HepG2 (cell line): ENCODE results near the gene RBP4. TPM values are rescaled to one million over a fixed set of nuclear protein-coding genes. Genes with fewer than 3 reads are reported as not detected.

Experiments used
- ATF4 ChIP-seq, 2 experiments: fragments of 450-650 bp in 1 of 2; sonication (generic) in 1 of 2; formaldehyde crosslinking; IDR thresholded peaks; 2 replicates each; pipeline versions ENCODE4 v1.5.0 to v1.8.0; 2020 to 2022; ENCODE audit warnings: mild to moderate bottlenecking in 1 of 2, missing genetic modification reagents in 1 of 2
- DNMT3B ChIP-seq: conservative IDR thresholded peaks from 2 replicates; pipeline ENCODE4 v1.6.1; 2016; ENCODE audit warnings: missing biosample characterization, control low read depth
- ELF4 ChIP-seq: sonication (generic); formaldehyde crosslinking; IDR thresholded peaks from 2 replicates; pipeline ENCODE4 v1.5.0; 2020; ENCODE audit warnings: missing genetic modification reagents, mild to moderate bottlenecking, moderate library complexity, borderline replicate concordance
- FOXA3 ChIP-seq: IDR thresholded peaks from 2 replicates; pipeline ENCODE4 v1.6.1; 2016; ENCODE audit warnings: missing genetic modification reagents, missing compliant biosample characterization
- GABPB1 ChIP-seq: IDR thresholded peaks from 2 replicates; pipeline ENCODE4 v1.6.1; 2016; ENCODE audit warnings: mild to moderate bottlenecking, missing genetic modification reagents, moderate library complexity, missing compliant biosample characterization
- KLF11 ChIP-seq: IDR thresholded peaks from 2 replicates; pipeline ENCODE4 v1.6.1; 2016; ENCODE audit warnings: missing compliant biosample characterization
- MAX ChIP-seq: IDR thresholded peaks from 2 replicates; pipeline ENCODE4 v1.6.1; 2012; ENCODE audit warnings: inconsistent platforms
- MED1 ChIP-seq: sonication (generic); formaldehyde crosslinking; IDR thresholded peaks from 2 replicates; pipeline ENCODE4 v1.4.0; 2020; ENCODE audit warnings: missing genetic modification reagents
- MIER2 ChIP-seq: IDR thresholded peaks from 2 replicates; pipeline ENCODE4 v1.6.1; 2016; ENCODE audit warnings: missing biosample characterization, missing genetic modification reagents
- NR2F2 ChIP-seq: IDR thresholded peaks from 2 replicates; pipeline ENCODE4 v1.6.1; 2012; ENCODE audit warnings: low read depth, inconsistent platforms, borderline replicate concordance
- PTBP1 ChIP-seq: fragments of 200-400 bp; formaldehyde crosslinking; IDR thresholded peaks from 2 replicates; pipeline ENCODE4 v1.6.1; 2018; ENCODE audit warnings: low read length, low read depth; ENCODE audit not compliant: poor library complexity, severe bottlenecking
- REXO4 ChIP-seq: sonication (generic); formaldehyde crosslinking; IDR thresholded peaks from 2 replicates; pipeline ENCODE4 v1.8.0; 2022; ENCODE audit warnings: missing genetic modification reagents, mild to moderate bottlenecking, borderline replicate concordance
- SMYD3 ChIP-seq: sonication (generic); formaldehyde crosslinking; IDR thresholded peaks from 2 replicates; pipeline ENCODE4 v1.8.1; 2023; ENCODE audit warnings: mild to moderate bottlenecking, missing genetic modification reagents
- TRIM24 ChIP-seq: sonication (generic); formaldehyde crosslinking; IDR thresholded peaks from 2 replicates; pipeline ENCODE4 v1.8.0; 2022; ENCODE audit warnings: mild to moderate bottlenecking, missing genetic modification reagents
- ZBTB26 ChIP-seq: IDR thresholded peaks from 2 replicates; pipeline ENCODE4 v1.6.1; 2016; ENCODE audit warnings: missing compliant biosample characterization, missing genetic modification reagents, borderline replicate concordance
- ZBTB7B ChIP-seq: sonication (generic); formaldehyde crosslinking; IDR thresholded peaks from 2 replicates; pipeline ENCODE4 v1.4.0; 2020; ENCODE audit warnings: missing genetic modification reagents
- ZMAT5 ChIP-seq: sonication (generic); formaldehyde crosslinking; IDR thresholded peaks from 2 replicates; pipeline ENCODE4 v1.5.0; 2020; ENCODE audit warnings: mild to moderate bottlenecking, low read depth, missing genetic modification reagents, borderline replicate concordance
- ZNF207 ChIP-seq: fragments of 450-650 bp; IDR thresholded peaks from 2 replicates; pipeline ENCODE4 v1.6.1; 2016; ENCODE audit warnings: antibody characterized with exemption, borderline replicate concordance
- ZNF230 ChIP-seq: sonication (generic); formaldehyde crosslinking; IDR thresholded peaks from 2 replicates; pipeline ENCODE4 v1.4.0; 2020; ENCODE audit warnings: mild to moderate bottlenecking, missing genetic modification reagents
- ZNF430 ChIP-seq: sonication (generic); formaldehyde crosslinking; IDR thresholded peaks from 2 replicates; pipeline ENCODE4 v1.9.0; 2021; ENCODE audit warnings: mild to moderate bottlenecking, missing genetic modification reagents
- ZNF503 ChIP-seq: sonication (generic); formaldehyde crosslinking; IDR thresholded peaks from 2 replicates; pipeline ENCODE4 v1.4.0; 2020; ENCODE audit warnings: missing genetic modification reagents
- ZNF569 ChIP-seq: sonication (generic); formaldehyde crosslinking; IDR thresholded peaks from 2 replicates; pipeline ENCODE4 v1.5.0; 2020; ENCODE audit warnings: mild to moderate bottlenecking, missing genetic modification reagents, moderate library complexity, borderline replicate concordance
- ZNF660 ChIP-seq: sonication (generic); formaldehyde crosslinking; IDR thresholded peaks from 2 replicates; pipeline ENCODE4 v1.5.1; 2020; ENCODE audit warnings: mild to moderate bottlenecking, low read depth, missing genetic modification reagents, borderline replicate concordance
- ZNF691 ChIP-seq: sonication (generic); formaldehyde crosslinking; IDR thresholded peaks from 2 replicates; pipeline ENCODE4 v1.4.0; 2020; ENCODE audit warnings: missing genetic modification reagents, low read depth, mild to moderate bottlenecking, borderline replicate concordance
- ZNF777 ChIP-seq: sonication (generic); formaldehyde crosslinking; IDR thresholded peaks from 2 replicates; pipeline ENCODE4 v1.4.0; 2020; ENCODE audit warnings: missing genetic modification reagents
- ZNF780A ChIP-seq: sonication (generic); formaldehyde crosslinking; IDR thresholded peaks from 2 replicates; pipeline ENCODE4 v1.8.0; 2022; ENCODE audit warnings: mild to moderate bottlenecking, missing genetic modification reagents, moderate library complexity
- ZNF781 ChIP-seq: sonication (generic); formaldehyde crosslinking; IDR thresholded peaks from 2 replicates; pipeline ENCODE4 v1.5.1; 2020; ENCODE audit warnings: borderline replicate concordance, mild to moderate bottlenecking, missing genetic modification reagents; ENCODE audit errors: not compliant biosample characterization
- polyA plus RNA-seq, 8 experiments: library from polyadenylated mRNA; depleted of rRNA in 3 of 8; stranded (reverse) in 7 of 8; unstranded in 1 of 8; fragments of >200 nt; fragmentation: Illumina TruSeq in 4 of 8; extraction: Trizol in 4 of 8; gene quantifications; 2 replicates each; pipeline versions ENCODE4 v1.2.1 to v1.2.3, GENCODE V29; 2011 to 2016; ENCODE audit warnings: low read depth in 4 of 8, missing spikeins in 1 of 8, mixed read lengths in 1 of 8; ENCODE audit not compliant: insufficient read depth in 1 of 8
- total RNA-seq, 5 experiments: library from RNA; depleted of rRNA; stranded (reverse); fragments of >200 nt; fragmentation: Illumina TruSeq; extraction: Trizol; gene quantifications; 2 replicates each; pipeline ENCODE4 v1.2.3, GENCODE V29; 2016; ENCODE audit warnings: low read depth in 1 of 5

Gene RBP4
- total and polyA plus RNA-seq, 2 of the 13 experiments (the other 11 are each of a cell fraction or from before 2014, with no cell fraction given), result 642 to 931 TPM

- TF ChIP-seq GABPB1 (CRISPR knock-in tag), result no peak
- no peak for TF ChIP-seq PTBP1
- TF ChIP-seq FOXA3 (CRISPR knock-in tag), result peak; percentile 68
- TF ChIP-seq ZBTB7B (CRISPR knock-in tag), result 0 out of 2 replicates have a peak, but pooled peaks have one; percentile 30
- no peak for TF ChIP-seq ZNF781
- TF ChIP-seq REXO4 (CRISPR knock-in tag), result no peak
- TF ChIP-seq ZNF503, result no peak
- TF ChIP-seq NR2F2, result no peak
- TF ChIP-seq ZNF430 (CRISPR knock-in tag), result no peak
- TF ChIP-seq ZNF777 (CRISPR knock-in tag), result no peak
- no peak for TF ChIP-seq ZNF230
- TF ChIP-seq TRIM24, result no peak
- TF ChIP-seq DNMT3B, result 0 out of 2 replicates have a peak, but pooled peaks have one; percentile 5
- TF ChIP-seq ELF4 (CRISPR knock-in tag), result peak; percentile 61; the same call in 1 of the 2 replicates
- TF ChIP-seq KLF11 (CRISPR knock-in tag), result no peak
- no peak for TF ChIP-seq SMYD3 (CRISPR knock-in tag)
- no peak for TF ChIP-seq ZNF691 (CRISPR knock-in tag)
- TF ChIP-seq MED1 (CRISPR knock-in tag), result no peak; the same call in 1 of the 2 replicates
- no peak for TF ChIP-seq ZNF660 (CRISPR knock-in tag)
- TF ChIP-seq ATF4 (CRISPR knock-in tag; IDR thresholded peaks at IDR 0.05), result peak in 1 of 2 experiments; percentile 89; a peak in 2 of 4 replicates
- no peak for TF ChIP-seq ZBTB26 (CRISPR knock-in tag)
- no peak for TF ChIP-seq MIER2 (CRISPR knock-in tag)
- no peak for TF ChIP-seq ZNF780A (CRISPR knock-in tag)
- no peak for TF ChIP-seq ZNF207
- TF ChIP-seq ZNF569 (CRISPR knock-in tag), result no peak
- TF ChIP-seq MAX, result no peak
- TF ChIP-seq ZMAT5 (CRISPR knock-in tag), result no peak
Measured at GRCh38 chr10:93601774-93602162, 733 bp upstream of the RBP4 start (continued).
